ENCODE measurements around the gene CLSTN1.

GRCh38 chr1:9808459-9808858 lies 15.3 kb downstream of the CLSTN1 start:
- TF ChIP-seq EZH2 (IDR thresholded peaks at IDR 0.05; ENCODE audit: insufficient read depth, poor library complexity, severe bottlenecking) (no peak), EZH2phosphoT487 (IDR thresholded peaks at IDR 0.05; ENCODE audit: insufficient read depth, low read depth) (no peak)
